ENCODE measurements around the gene ACOT8. TPM values are rescaled to one million over a fixed set of nuclear protein-coding genes. Genes with fewer than 3 reads are reported as not detected.

Gene ACOT8
- total RNA-seq, 1 donor from 2014 or later, result 23.6 TPM

DNA sequence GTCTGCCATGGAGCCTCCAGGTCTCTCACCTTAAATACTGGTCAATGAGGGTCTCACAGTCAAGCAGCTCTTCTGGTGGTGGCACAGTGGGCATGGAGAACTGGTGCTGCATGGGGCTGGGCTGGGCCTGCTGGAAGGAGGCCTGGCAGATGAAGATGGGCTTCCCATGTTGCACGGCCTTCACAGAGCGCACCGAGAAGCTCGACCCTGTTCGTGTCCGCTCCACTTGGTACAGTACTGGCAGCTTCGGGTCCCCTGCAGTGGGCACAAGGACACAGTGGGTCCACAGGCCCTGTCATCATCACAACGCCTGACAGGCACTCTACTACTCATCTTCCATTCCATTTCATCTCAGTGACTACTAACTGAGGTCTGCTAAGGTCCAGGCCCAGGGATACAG lies 8.8 kb downstream of the ACOT8 start:
- no peak for DNase-seq (ENCODE audit: extremely low spot score, unreplicated experiment)
- Mint-ChIP-seq H3K36me3 (ENCODE audit: unreplicated experiment) (peaks cover 22% of the 10 kb centered on the region), H3K27ac (ENCODE audit: unreplicated experiment) (no peak overlapping the region), H3K9me3 (ENCODE audit: unreplicated experiment) (no peaks in the 10 kb centered on the region), H3K4me3 (ENCODE audit: unreplicated experiment) (no peak overlapping the region), H3K27me3 (ENCODE audit: unreplicated experiment) (no peaks in the 10 kb centered on the region), H3K4me1 (ENCODE audit: unreplicated experiment) (no peaks in the 10 kb centered on the region)
- TF ChIP-seq, protein P1, sequence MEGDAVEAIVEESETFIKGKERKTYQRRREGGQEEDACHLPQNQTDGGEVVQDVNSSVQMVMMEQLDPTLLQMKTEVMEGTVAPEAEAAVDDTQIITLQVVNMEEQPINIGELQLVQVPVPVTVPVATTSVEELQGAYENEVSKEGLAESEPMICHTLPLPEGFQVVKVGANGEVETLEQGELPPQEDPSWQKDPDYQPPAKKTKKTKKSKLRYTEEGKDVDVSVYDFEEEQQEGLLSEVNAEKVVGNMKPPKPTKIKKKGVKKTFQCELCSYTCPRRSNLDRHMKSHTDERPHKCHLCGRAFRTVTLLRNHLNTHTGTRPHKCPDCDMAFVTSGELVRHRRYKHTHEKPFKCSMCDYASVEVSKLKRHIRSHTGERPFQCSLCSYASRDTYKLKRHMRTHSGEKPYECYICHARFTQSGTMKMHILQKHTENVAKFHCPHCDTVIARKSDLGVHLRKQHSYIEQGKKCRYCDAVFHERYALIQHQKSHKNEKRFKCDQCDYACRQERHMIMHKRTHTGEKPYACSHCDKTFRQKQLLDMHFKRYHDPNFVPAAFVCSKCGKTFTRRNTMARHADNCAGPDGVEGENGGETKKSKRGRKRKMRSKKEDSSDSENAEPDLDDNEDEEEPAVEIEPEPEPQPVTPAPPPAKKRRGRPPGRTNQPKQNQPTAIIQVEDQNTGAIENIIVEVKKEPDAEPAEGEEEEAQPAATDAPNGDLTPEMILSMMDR (IDR thresholded peaks at IDR 0.05), result no peak

DNA sequence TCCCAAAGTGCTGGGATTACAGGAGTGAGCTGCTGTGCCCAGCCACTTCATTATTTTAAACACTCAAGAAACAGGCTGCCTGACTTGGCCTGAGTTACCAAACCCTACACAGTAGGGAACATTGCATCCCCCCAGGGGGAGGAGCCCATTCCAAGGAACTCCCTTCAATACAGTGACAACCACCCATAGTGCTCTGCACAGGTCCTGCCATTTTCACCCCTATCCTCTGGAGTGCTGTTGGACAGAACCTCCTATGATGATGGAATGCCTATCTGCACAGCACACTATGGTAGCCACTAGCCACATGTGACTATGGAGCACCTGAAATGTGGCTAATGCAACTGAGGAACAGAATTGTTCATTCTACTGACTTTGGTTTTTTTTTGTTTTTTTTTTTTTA lies 11.7 kb downstream of the ACOT8 start:
- no peak overlapping the region for H3K4me3 Mint-ChIP-seq (ENCODE audit: unreplicated experiment)
- TF ChIP-seq, protein P1 (IDR thresholded peaks at IDR 0.05), result no peak
- no peaks in the 10 kb centered on the region for H3K9me3 Mint-ChIP-seq (ENCODE audit: unreplicated experiment)
- H3K27ac Mint-ChIP-seq (ENCODE audit: unreplicated experiment), result no peak overlapping the region
- H3K4me1 Mint-ChIP-seq (ENCODE audit: unreplicated experiment), result peaks cover 1% of the 10 kb centered on the region
- no peaks in the 10 kb centered on the region for H3K27me3 Mint-ChIP-seq (ENCODE audit: unreplicated experiment)
- peaks cover 28% of the 10 kb centered on the region for H3K36me3 Mint-ChIP-seq (ENCODE audit: unreplicated experiment)
- DNase-seq (ENCODE audit: extremely low spot score, unreplicated experiment), result no peak

DNA sequence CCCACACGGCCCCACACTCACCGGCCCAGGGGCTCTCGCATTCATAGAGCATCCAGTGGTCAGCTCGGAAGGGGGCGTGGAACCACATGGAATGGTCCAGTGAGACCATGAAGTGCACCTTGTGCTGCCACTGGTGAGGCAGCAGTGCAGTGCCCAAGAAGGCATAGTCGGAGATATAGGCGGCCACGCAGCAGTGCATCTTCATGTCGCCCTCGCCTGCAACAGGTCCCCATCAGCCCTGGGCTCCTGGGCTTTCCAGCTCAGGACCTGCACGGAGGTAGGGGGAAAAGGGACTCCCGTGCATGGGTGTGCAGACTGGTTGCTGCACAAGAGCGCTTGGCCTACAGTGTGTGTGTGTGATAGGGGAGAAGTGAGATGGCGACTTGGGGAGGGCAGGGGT lies 13.7 kb downstream of the ACOT8 start:
- DNase-seq (ENCODE audit: extremely low spot score, unreplicated experiment), result no peak
- no peaks in the 10 kb centered on the region for H3K27me3 Mint-ChIP-seq (ENCODE audit: unreplicated experiment)
- TF ChIP-seq, protein P1 (IDR thresholded peaks at IDR 0.05), result no peak
- no peak overlapping the region for H3K4me3 Mint-ChIP-seq (ENCODE audit: unreplicated experiment)
- H3K27ac Mint-ChIP-seq (ENCODE audit: unreplicated experiment), result no peak overlapping the region
- H3K9me3 Mint-ChIP-seq (ENCODE audit: unreplicated experiment), result no peaks in the 10 kb centered on the region
- H3K36me3 Mint-ChIP-seq (ENCODE audit: unreplicated experiment), result peaks cover 24% of the 10 kb centered on the region
- H3K4me1 Mint-ChIP-seq (ENCODE audit: unreplicated experiment), result peaks cover 1% of the 10 kb centered on the region

DNA sequence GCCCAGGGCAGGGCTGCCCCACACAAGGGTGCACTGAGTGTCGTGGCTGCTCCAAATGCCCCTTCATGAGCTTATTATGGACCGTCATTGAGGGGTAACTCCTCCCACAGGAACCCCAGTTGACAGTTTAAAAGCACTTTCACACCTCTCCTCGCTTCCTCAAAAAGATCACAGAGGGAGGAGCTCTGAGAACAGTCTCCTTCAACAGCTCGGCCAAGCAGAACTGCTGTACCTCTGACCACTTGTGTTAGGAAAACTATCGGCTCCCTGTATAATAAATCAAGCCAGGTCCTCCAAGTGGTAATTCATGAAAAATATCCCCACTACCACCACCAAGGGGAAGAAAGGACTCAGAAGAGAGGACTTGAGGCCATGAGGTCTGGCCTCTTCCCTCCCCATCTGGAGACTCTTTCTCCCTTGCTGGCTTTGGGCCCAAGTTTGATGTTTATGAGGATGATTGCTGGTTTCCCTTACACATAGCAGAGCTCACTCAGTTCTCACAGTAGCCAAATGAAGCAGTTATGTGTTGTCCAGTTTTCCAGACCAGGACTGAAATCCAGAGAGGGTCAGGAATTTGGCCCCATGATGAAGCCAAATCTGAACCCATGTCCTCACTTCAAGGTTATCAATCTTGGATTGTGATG lies 14.9 kb downstream of the ACOT8 start:
- TF ChIP-seq, protein P1 (IDR thresholded peaks at IDR 0.05), result no peak
- H3K4me1 Mint-ChIP-seq (ENCODE audit: unreplicated experiment), result peaks cover 1% of the 10 kb centered on the region
- H3K27me3 Mint-ChIP-seq (ENCODE audit: unreplicated experiment), result no peaks in the 10 kb centered on the region
- H3K27ac Mint-ChIP-seq (ENCODE audit: unreplicated experiment), result peak overlapping the region; percentile 23
- no peak for DNase-seq (ENCODE audit: extremely low spot score, unreplicated experiment)
- peaks cover 24% of the 10 kb centered on the region for H3K36me3 Mint-ChIP-seq (ENCODE audit: unreplicated experiment)
- no peaks in the 10 kb centered on the region for H3K9me3 Mint-ChIP-seq (ENCODE audit: unreplicated experiment)
- H3K4me3 Mint-ChIP-seq (ENCODE audit: unreplicated experiment), result no peak overlapping the region

- peaks cover 24% of the 10 kb centered on the region for H3K36me3 Mint-ChIP-seq (ENCODE audit: unreplicated experiment)
- H3K4me3 Mint-ChIP-seq (ENCODE audit: unreplicated experiment), result no peak overlapping the region
- H3K27me3 Mint-ChIP-seq (ENCODE audit: unreplicated experiment), result no peaks in the 10 kb centered on the region
- TF ChIP-seq, protein P1 (IDR thresholded peaks at IDR 0.05), result no peak
- H3K9me3 Mint-ChIP-seq (ENCODE audit: unreplicated experiment), result no peaks in the 10 kb centered on the region
- DNase-seq (ENCODE audit: extremely low spot score, unreplicated experiment), result no peak
- peaks cover 8% of the 10 kb centered on the region for H3K4me1 Mint-ChIP-seq (ENCODE audit: unreplicated experiment)
- H3K27ac Mint-ChIP-seq (ENCODE audit: unreplicated experiment), result no peak overlapping the region
These were observed 15.6 kb downstream of the ACOT8 start for GRCh38 chr20:45841407-45842129.

Measured in osteocyte (in vitro differentiated cells).